ENCODE results near the gene FAM174A. TPM values are rescaled to one million over a fixed set of nuclear protein-coding genes. Genes with fewer than 3 reads are reported as not detected.

FAM174A gene
- 12.0 to 15.6 TPM (median 14.0 TPM) in 5 replicates for total RNA-seq (2022; extraction: Qiagen RNA extraction)

DNA sequence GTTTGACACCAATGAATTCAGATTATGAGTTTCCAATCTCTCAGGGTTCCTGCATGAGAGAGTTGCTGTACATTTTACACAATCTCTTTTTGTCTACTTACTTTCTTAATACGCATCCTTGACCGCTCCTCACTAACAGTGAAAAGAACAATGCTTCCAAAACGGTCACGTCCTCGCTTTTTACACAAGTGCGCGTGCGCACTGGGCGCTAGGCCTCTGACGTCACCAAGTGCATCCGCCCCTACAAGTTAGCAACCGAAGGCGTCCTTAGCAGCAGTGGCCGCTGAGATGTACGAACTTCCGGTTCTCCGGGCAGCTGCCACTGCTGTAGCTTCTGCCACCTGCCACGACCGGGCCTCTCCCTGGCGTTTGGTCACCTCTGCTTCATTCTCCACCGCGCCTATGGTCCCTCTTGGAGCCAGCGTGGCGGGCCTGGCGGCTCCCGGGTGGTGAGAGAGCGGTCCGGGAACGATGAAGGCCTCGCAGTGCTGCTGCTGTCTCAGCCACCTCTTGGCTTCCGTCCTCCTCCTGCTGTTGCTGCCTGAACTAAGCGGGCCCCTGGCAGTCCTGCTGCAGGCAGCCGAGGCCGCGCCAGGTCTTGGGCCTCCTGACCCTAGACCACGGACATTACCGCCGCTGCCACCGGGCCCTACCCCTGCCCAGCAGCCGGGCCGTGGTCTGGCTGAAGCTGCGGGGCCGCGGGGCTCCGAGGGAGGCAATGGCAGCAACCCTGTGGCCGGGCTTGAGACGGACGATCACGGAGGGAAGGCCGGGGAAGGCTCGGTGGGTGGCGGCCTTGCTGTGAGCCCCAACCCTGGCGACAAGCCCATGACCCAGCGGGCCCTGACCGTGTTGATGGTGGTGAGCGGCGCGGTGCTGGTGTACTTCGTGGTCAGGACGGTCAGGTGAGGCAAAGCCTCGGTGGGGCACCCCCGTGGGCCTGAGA, at the start of gene FAM174A:
Gene FAM174A (plus strand): TSS at position 315 of the 946 bp plus-strand sequence. CDS start 157 bp downstream, at position 472.

Data from A549 treated with AZD2906 at 1 μM for 4 hours (cell line).